IMR-90 (cell line): ENCODE data around the gene MTR. TPM values are rescaled to one million over a fixed set of nuclear protein-coding genes. Genes with fewer than 3 reads are reported as not detected.

Source experiments
- ATAC-seq: fragments of 200-7000 bp; cut with Tn5 transposase; 2 replicates; pipeline ENCODE4 v1.9.1; 2020; ENCODE audit warnings: low read depth, mild to moderate bottlenecking, moderate library complexity
- BruUV-seq: library from RNA; stranded (reverse); fragments of 400-500 nt; replicated peaks from 2 replicates; lab custom pipeline; 2021; lab: Mats Ljungman, UMichigan
- CTCF ChIA-PET: fragments of 300-600 bp; formaldehyde crosslinking; extraction: SDS; loops from one replicate; lab custom pipeline; 2021; ENCODE audit warnings: antibody characterized with exemption; lab: Yijun Ruan, JAX
- POLR2A ChIA-PET: fragments of 300-600 bp; sonication (Branson Sonifier 250); formaldehyde crosslinking; loops from one replicate; lab custom pipeline; 2022; ENCODE audit warnings: antibody characterized with exemption; ENCODE audit not compliant: unreplicated experiment; lab: Charles Lee
- DNase-seq: peaks from one replicate; pipeline ENCODE4 v3.0.0; 2013
- H2AFZ ChIP-seq: replicated peaks from 2 replicates; pipeline ENCODE3; 2013; ENCODE audit warnings: low read length, mild to moderate bottlenecking; ENCODE audit not compliant: poor library complexity
- H2AK5ac ChIP-seq: 2 replicates; pipeline ENCODE4 v1.6.1; 2013; ENCODE audit warnings: low read depth, low read length, inconsistent platforms
- H2AK9ac ChIP-seq: replicated peaks from 2 replicates; pipeline ENCODE3; 2013; ENCODE audit warnings: mild to moderate bottlenecking, low read depth, low read length, moderate library complexity; ENCODE audit not compliant: poor library complexity
- H2BK120ac ChIP-seq: 2 replicates; pipeline ENCODE4 v1.6.1; 2013; ENCODE audit warnings: low read depth, low read length, inconsistent platforms
- H2BK15ac ChIP-seq: 3 replicates; pipeline ENCODE4 v1.6.1; 2013; ENCODE audit warnings: low read depth, low read length, inconsistent platforms
- H2BK20ac ChIP-seq: 2 replicates; pipeline ENCODE4 v1.6.1; 2013; ENCODE audit warnings: low read depth, mild to moderate bottlenecking, inconsistent platforms, low read length, moderate library complexity
- H2BK5ac ChIP-seq: 2 replicates; pipeline ENCODE4 v1.6.1; 2013; ENCODE audit warnings: mild to moderate bottlenecking, low read depth, low read length, inconsistent platforms; ENCODE audit not compliant: poor library complexity, severe bottlenecking
- H3K14ac ChIP-seq: replicated peaks from 2 replicates; pipeline ENCODE4 v1.6.1; 2013; ENCODE audit warnings: low read depth, low read length, inconsistent platforms
- H3K18ac ChIP-seq: 2 replicates; pipeline ENCODE4 v1.6.1; 2013; ENCODE audit warnings: low read depth, low read length, control low read depth
- H3K23ac ChIP-seq: 2 replicates; pipeline ENCODE4 v1.6.1; 2013; ENCODE audit warnings: low read depth, low read length, inconsistent platforms
- H3K27ac ChIP-seq: 2 replicates; pipeline ENCODE4 v1.5.1; 2013; ENCODE audit warnings: mild to moderate bottlenecking, control low read depth, low read length; ENCODE audit not compliant: insufficient read depth
- H3K27me3 ChIP-seq: 2 replicates; pipeline ENCODE4 v1.6.1; 2013; ENCODE audit warnings: low read length; ENCODE audit not compliant: control insufficient read depth, insufficient read depth
- H3K36me3 ChIP-seq: 2 replicates; pipeline ENCODE4 v1.6.1; 2013; ENCODE audit warnings: low read length, mixed read lengths; ENCODE audit not compliant: control insufficient read depth, insufficient read depth
- H3K4ac ChIP-seq: 2 replicates; pipeline ENCODE4 v1.6.1; 2013; ENCODE audit warnings: low read depth, low read length, inconsistent platforms
- H3K4me1 ChIP-seq: 2 replicates; pipeline ENCODE4 v1.6.1; 2013; ENCODE audit warnings: low read length, mixed read lengths; ENCODE audit not compliant: control insufficient read depth, insufficient read depth
- H3K4me2 ChIP-seq: 2 replicates; pipeline ENCODE4 v1.6.1; 2013; ENCODE audit warnings: low read depth, mild to moderate bottlenecking, control low read depth, low read length, moderate library complexity
- H3K4me3 ChIP-seq: 2 replicates; pipeline ENCODE4 v1.5.1; 2013; ENCODE audit warnings: low read depth, mild to moderate bottlenecking, control low read depth, low read length, moderate library complexity; ENCODE audit not compliant: insufficient read depth
- H3K56ac ChIP-seq: 2 replicates; pipeline ENCODE4 v1.6.1; 2013; ENCODE audit warnings: low read length, inconsistent platforms; ENCODE audit not compliant: insufficient read depth; ENCODE audit errors: extremely low read depth
- H3K79me1 ChIP-seq, 2 experiments: 2 replicates each; pipeline ENCODE4 v1.6.1; 2013; ENCODE audit warnings: low read length in 2 of 2, inconsistent platforms in 1 of 2, low read depth in 1 of 2
- H3K9ac ChIP-seq: 2 replicates; pipeline ENCODE4 v1.6.1; 2013; ENCODE audit warnings: low read depth, low read length, control low read depth
- H3K9me1 ChIP-seq: 2 replicates; pipeline ENCODE4 v1.6.1; 2013; ENCODE audit warnings: low read length, inconsistent platforms; ENCODE audit not compliant: insufficient read depth
- H3K9me3 ChIP-seq: 2 replicates; pipeline ENCODE4 v1.6.1; 2013; ENCODE audit warnings: low read length; ENCODE audit not compliant: control insufficient read depth, insufficient read depth
- H4K20me1 ChIP-seq: 2 replicates; pipeline ENCODE4 v1.6.1; 2013; ENCODE audit warnings: low read length, inconsistent platforms; ENCODE audit not compliant: insufficient read depth
- H4K5ac ChIP-seq: 2 replicates; pipeline ENCODE4 v1.6.1; 2013; ENCODE audit warnings: mild to moderate bottlenecking, low read depth, low read length, control low read depth
- H4K8ac ChIP-seq, 2 experiments: 2 replicates each; pipeline ENCODE4 v1.6.1; 2013; ENCODE audit warnings: low read depth in 2 of 2, low read length in 2 of 2, control low read depth in 1 of 2, inconsistent platforms in 1 of 2
- H4K91ac ChIP-seq: 2 replicates; pipeline ENCODE4 v1.6.1; 2013; ENCODE audit warnings: low read depth, low read length, inconsistent platforms; ENCODE audit not compliant: insufficient read depth
- BHLHE40 ChIP-seq: fragments of 150-350 bp; IDR thresholded peaks from 2 replicates; pipeline ENCODE4 v1.6.1; 2016; ENCODE audit warnings: mild to moderate bottlenecking, low read depth, low read length
- NFE2L2 ChIP-seq: fragments of 150-350 bp; IDR thresholded peaks from 2 replicates; pipeline ENCODE4 v1.6.1; 2016; ENCODE audit warnings: low read depth, mild to moderate bottlenecking, low read length
- POLR2A ChIP-seq: IDR thresholded peaks from 2 replicates; pipeline ENCODE4 v1.6.1; 2012; ENCODE audit warnings: mild to moderate bottlenecking, low read depth, low read length
- RAD21 ChIP-seq: IDR thresholded peaks from 2 replicates; pipeline ENCODE4 v1.6.1; 2012; ENCODE audit warnings: low read length, improper control_type of control experiment
- RCOR1 ChIP-seq: IDR thresholded peaks from 2 replicates; pipeline ENCODE4 v1.6.1; 2012; ENCODE audit warnings: mild to moderate bottlenecking, low read length, improper control_type of control experiment; ENCODE audit not compliant: insufficient replicate concordance
- RFX5 ChIP-seq: IDR thresholded peaks from 2 replicates; pipeline ENCODE4 v1.8.0; 2012; ENCODE audit warnings: low read depth, mild to moderate bottlenecking, low read length, moderate library complexity
- SMC3 ChIP-seq: fragments of 150-350 bp; IDR thresholded peaks from 2 replicates; pipeline ENCODE4 v1.6.1; 2016; ENCODE audit warnings: low read depth, mild to moderate bottlenecking, antibody characterized with exemption, low read length, moderate library complexity
- WGBS, 2 experiments: methylation state at CpG; one replicate each; pipeline versions ENCODE4 v1.1.5 to v1.1.7; 2013; ENCODE audit warnings: missing lambda C conversion rate in 2 of 2; ENCODE audit not compliant: insufficient read length in 1 of 2; ENCODE audit errors: extremely low coverage in 2 of 2; 5-methylcytosine and 5-hydroxymethylcytosine counted together
- dilution Hi-C: fragments of 300-500 bp; cut with HindIII; formaldehyde crosslinking; loops from one replicate; pipeline ENCODE4 v1.14.3; 2018; ENCODE audit warnings: low sequenced_read_pairs; ENCODE audit not compliant: unreplicated experiment
- in situ Hi-C: fragments of 300-500 bp; cut with MboI; formaldehyde crosslinking; loops from 3 replicates; pipeline ENCODE4 v1.14.3; 2019; ENCODE audit warnings: low sequenced_read_pairs, inconsistent platforms, mixed read lengths
- intact Hi-C: fragments of 100-400 bp; cut with micrococcal nuclease; formaldehyde crosslinking; loops from 2 replicates; pipeline ENCODE4 v1.10.0; 2022
- polyA plus RNA-seq, 3 experiments: library from polyadenylated mRNA; depleted of rRNA; stranded (reverse); fragments of >200 nt; gene quantifications; 2 replicates each; pipeline ENCODE4 v1.2.3, GENCODE V29; 2012; ENCODE audit warnings: low replicate concordance in 1 of 3
- total RNA-seq: library from RNA; depleted of rRNA; stranded (reverse); fragments of >200 nt; gene quantifications from 2 replicates; pipeline ENCODE4 v1.2.3, GENCODE V29; 2012
- TF ChIP-seq, protein P1 (sequence below): fragments of 150-350 bp; IDR thresholded peaks from 2 replicates; pipeline ENCODE4 v1.6.1; 2017; ENCODE audit warnings: mild to moderate bottlenecking, antibody characterized with exemption, low read length, low read depth
- TF ChIP-seq, protein P2 (sequence below): conservative IDR thresholded peaks from 2 replicates; pipeline ENCODE4 v1.5.1; 2012; ENCODE audit warnings: mild to moderate bottlenecking, low read depth, low read length, improper control_type of control experiment

The MTR gene
- total and polyA plus RNA-seq, 2 of the 4 experiments (the other 2 are of a cell fraction): 7.7 to 31.0 TPM

DNA sequence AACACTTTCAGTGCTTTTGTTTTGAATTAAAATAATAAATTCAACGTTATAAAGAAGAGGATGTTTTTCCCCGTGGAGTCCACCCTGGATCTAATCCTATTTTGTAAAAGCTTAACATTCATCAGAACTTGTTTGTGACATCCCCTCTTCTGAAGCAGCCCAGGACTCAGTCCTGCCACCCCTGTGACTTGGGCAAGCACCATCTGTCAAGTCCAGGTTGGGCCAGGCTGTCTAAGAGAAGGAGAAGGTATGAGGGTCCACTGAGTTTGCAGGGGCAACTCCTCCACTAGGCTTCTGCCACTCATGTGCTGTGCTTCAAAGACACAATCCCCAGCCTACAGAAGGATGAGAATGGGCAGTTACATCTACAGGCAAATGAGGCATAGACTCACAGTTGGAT lies 149.5 kb downstream of the MTR start:
- Histone ChIP-seq H2AK9ac (no peak overlapping the region), H2BK15ac (no peak overlapping the region), H2AFZ (no peak overlapping the region), H3K36me3 (no peaks in the 10 kb centered on the region), H4K91ac (no peak overlapping the region), H4K20me1 (no peaks in the 10 kb centered on the region), H2BK5ac (no peak overlapping the region), H3K4ac (no peak overlapping the region), H3K23ac (no peak overlapping the region), H4K8ac (no peak overlapping the region), H3K9me1 (no peaks in the 10 kb centered on the region), H3K4me2 (no peak overlapping the region), H2BK120ac (no peak overlapping the region), H3K4me3 (no peak overlapping the region), H4K5ac (no peak overlapping the region), H3K14ac (no peak overlapping the region), H3K27me3 (no peaks in the 10 kb centered on the region), H3K79me1 (no peaks in the 10 kb centered on the region), H3K9ac (no peak overlapping the region), H2AK5ac (no peak overlapping the region), H3K4me1 (no peaks in the 10 kb centered on the region), H3K27ac (no peak overlapping the region), H3K56ac (no peak overlapping the region), H2BK20ac (no peak overlapping the region), H3K9me3 (peaks cover 17% of the 10 kb centered on the region), H3K18ac (no peak overlapping the region)
- intact Hi-C loops: no loop called here
- CTCF ChIA-PET: no interaction called here
- WGBS, 2 experiments: no CpG with 5 or more reads among the region's 2 CpGs
- ATAC-seq (no peak), DNase-seq (no peak)
- BruUV-seq: no TSS peak
- dilution Hi-C loops: no loop called here
- in situ Hi-C loops: no loop called here
- POLR2A ChIA-PET: no interaction called here
- TF ChIP-seq NFE2L2 (no peak), SMC3 (no peak), BHLHE40 (no peak), RFX5 (no peak), POLR2A (no peak), RAD21 (no peak), RCOR1 (no peak)
- TF ChIP-seq, protein P1, sequence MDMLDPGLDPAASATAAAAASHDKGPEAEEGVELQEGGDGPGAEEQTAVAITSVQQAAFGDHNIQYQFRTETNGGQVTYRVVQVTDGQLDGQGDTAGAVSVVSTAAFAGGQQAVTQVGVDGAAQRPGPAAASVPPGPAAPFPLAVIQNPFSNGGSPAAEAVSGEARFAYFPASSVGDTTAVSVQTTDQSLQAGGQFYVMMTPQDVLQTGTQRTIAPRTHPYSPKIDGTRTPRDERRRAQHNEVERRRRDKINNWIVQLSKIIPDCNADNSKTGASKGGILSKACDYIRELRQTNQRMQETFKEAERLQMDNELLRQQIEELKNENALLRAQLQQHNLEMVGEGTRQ: no peak
- TF ChIP-seq, protein P2, sequence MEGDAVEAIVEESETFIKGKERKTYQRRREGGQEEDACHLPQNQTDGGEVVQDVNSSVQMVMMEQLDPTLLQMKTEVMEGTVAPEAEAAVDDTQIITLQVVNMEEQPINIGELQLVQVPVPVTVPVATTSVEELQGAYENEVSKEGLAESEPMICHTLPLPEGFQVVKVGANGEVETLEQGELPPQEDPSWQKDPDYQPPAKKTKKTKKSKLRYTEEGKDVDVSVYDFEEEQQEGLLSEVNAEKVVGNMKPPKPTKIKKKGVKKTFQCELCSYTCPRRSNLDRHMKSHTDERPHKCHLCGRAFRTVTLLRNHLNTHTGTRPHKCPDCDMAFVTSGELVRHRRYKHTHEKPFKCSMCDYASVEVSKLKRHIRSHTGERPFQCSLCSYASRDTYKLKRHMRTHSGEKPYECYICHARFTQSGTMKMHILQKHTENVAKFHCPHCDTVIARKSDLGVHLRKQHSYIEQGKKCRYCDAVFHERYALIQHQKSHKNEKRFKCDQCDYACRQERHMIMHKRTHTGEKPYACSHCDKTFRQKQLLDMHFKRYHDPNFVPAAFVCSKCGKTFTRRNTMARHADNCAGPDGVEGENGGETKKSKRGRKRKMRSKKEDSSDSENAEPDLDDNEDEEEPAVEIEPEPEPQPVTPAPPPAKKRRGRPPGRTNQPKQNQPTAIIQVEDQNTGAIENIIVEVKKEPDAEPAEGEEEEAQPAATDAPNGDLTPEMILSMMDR: no peak
